GM18511 (cell line): ENCODE measurements around the gene ARHGAP15.
"Not testable (repeated sequence)": the region's sequence is repeated elsewhere in the genome, so short reads cannot be mapped to it uniquely, and the experiment has no call there.

ENCODE experiments used
- ATAC-seq: cut with Tn5 transposase; IDR thresholded peaks from one replicate; pipeline ENCODE4 v1.9.1; 2021; ENCODE audit warnings: mild to moderate bottlenecking, moderate library complexity; ENCODE audit not compliant: unreplicated experiment

Gene ARHGAP15

DNA sequence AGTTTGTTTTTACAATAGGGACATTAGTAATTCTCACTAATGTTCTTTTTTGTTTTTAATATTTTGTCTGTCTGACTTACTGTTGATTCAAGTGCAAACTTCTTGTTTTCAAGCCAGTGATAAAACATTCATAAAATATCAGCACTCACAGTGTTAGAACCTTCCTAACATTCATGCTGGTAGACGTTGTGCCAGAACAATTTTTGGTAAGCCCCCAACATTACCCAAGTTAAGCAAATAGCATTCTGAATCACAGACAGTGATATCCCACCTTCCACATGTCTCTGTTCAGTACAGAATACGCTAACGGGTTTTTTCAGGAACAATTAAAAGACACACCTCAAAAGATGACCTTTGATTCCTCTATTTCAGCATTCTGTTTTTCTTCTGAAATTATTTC lies 390.3 kb downstream of the ARHGAP15 start:
- ATAC-seq: no peak

DNA sequence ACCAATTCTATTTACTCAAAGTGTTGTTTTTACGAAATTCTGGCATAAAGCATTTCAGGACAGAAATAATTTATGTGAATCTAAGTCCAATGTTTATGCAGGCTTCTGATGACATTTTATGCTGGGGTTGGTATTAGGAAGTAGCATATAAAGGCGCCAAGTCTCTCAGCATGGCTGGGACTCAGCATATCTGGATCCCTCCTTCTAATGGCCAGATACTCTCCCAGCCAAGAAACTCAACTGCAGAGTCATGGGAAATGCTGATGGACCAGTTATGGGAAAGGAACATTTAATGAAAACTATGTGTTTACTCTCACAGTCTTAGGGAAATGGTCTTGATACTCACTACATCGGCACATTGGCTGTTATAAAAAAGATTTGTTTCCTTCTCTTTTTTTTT lies 392.2 kb downstream of the ARHGAP15 start:
- ATAC-seq: no peak

DNA sequence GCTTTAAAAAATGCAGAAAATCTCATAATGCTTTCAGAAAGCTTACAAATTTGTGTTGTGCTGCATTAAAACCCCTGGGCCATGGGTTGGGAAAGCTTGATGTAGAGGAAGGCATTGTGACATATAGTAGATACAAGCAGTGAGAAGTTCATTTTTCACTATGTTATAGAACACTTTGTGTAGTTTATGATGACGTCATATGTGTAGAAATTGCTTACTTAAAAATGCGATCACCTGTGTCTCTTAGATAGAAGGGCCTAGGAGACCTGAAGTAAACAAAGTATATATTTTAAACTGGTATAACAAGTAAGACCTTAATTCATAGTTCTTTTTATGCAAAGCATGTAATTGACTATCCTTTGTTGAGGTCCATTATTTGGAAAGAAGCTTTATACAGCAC lies 393.5 kb downstream of the ARHGAP15 start:
- ATAC-seq: no peak

DNA sequence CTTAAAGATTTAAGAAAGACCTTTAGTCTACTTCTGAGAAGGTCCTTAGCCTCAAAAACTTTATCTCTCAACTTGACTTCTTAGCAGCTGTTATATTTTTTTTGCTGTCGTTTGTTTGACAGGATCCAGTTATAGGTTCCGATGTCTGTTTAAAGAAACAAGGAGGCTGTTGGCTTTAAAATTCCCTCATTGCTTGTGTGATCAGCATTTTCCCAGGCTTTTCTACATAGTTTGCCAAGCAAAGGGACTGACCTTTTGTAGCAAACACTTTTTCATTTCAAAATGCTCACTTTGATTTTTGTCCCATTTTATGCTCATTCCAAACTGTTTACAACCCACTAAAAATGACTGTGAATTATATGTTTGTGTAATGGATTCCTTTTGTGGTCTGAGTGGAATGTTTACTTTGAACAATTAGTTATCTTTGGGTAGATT lies 394.9 kb downstream of the ARHGAP15 start:
- no peak for ATAC-seq

DNA sequence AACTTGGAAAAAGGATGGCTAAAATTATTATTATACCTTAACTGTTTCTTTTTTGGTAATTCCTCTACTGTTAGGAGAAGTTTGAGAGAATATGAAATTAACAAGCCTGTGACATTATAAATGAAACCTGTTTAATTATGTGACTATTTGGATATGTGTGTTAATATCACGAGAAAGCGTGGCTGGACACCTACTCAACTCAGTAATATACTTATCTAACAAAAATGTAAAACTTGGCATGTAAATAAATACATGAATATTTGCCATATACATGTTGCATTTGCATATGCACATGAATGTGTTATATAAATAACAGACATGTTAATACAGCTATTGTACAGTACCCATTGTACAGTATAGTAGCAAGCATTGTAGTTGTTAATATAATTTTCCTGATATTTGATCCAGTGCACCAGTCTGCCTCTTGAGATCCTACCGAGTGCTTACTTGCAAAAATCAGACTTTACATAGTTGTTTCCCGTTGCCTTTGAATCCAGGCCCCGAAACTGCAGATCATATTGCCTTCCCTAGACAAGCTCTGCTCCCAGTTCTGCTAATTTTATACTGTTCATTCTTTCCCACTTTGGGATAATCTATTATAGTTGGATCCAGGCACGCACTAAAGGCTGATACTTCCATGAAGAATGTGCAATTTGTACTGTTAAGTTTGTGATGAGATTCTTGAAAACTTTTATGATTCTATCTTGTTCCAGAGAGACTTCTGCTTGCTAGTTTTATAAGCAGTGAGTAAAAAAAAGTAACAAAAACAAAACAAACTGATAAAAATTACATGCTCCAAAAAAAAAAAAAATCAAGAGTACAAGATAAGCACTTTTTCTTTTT lies 395.6 kb downstream of the ARHGAP15 start:
- no peak for ATAC-seq

DNA sequence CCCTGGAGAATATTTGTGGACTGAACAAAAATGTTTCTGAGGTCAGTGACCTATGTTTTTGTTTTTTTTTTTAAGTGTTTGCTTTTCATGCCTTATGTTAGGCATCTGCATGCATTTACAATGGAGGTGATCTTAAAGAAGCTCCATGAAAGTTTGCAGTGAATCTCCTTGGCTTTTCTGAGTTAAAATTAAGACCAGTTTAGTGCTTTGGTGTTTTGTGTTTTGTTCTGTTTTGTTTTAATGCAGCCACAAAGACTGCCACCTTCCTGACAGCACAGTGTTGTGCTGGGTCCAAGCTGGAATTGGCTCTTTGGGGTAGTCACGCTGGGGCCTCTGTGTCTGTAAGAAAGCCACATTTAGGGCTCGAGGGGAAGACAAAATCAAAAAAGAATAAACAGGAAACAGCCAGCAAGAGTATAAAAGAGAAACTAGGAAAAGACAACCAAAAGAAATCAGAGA lies 396.2 kb downstream of the ARHGAP15 start:
- ATAC-seq: no peak

DNA sequence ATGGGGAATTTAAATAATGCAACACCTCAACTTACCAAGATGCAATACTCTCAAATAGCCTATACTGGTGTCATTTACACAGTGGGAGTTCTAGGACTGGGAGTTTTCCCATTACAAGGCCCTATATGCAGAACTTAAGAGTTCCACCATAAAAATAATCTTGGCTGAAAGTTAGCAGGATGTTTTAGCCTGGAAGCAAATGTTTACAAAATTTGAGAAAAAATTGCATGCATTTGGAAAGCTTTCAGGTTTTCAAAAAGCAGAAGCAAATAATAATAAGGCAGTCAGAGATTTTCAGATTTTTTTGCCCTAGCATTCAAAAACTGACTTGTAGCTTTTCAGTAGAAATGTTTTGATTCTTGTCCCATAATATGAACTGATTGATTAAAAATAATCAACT lies 397.3 kb downstream of the ARHGAP15 start:
- ATAC-seq: no peak

DNA sequence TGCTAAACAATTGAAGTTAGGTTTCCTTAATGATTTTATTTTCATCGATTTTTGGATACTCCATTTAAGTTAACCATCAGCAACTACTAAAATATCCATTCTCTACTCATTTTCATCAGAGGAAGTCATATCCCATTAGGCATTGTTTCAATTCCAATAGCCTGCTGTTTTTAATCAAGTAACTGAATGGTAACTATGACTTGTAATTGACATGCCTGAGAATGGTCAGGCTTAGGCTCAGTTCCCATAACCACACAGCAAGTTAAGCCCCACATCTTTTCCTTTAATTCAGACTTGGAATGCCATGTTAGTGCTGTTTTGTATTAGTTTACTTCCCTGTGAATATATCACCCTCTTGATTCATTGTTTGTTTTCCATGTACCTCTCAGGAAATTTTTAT lies 398.8 kb downstream of the ARHGAP15 start:
- no peak for ATAC-seq

DNA sequence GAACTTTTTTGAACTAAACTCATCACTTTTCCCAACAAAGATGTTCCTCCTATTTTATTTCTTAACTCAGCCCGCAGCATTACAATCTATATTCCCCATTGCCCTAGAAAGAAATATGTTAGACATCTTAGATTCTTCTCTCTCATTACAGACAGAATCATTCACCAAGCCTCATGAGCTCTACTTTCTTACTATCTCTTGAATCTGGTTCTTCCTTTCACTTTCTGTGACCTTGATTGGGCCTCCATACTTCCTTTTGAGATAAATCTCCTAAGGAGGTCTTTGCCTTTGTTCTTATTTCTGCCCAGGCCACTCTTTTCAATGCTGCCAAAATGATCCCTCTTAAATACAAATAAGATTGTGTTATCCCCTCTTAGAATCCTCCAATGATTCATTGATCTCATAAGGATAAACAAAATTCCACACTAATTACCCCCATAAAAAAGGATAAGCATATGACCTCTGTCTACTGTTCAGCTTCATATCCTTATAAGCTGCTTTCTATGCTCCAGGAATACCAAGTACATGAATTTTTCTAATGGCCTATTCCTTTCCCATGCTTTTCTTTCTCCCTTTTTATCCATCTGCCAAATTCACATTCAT lies 400.0 kb downstream of the ARHGAP15 start:
- peak; percentile 69 for ATAC-seq

DNA sequence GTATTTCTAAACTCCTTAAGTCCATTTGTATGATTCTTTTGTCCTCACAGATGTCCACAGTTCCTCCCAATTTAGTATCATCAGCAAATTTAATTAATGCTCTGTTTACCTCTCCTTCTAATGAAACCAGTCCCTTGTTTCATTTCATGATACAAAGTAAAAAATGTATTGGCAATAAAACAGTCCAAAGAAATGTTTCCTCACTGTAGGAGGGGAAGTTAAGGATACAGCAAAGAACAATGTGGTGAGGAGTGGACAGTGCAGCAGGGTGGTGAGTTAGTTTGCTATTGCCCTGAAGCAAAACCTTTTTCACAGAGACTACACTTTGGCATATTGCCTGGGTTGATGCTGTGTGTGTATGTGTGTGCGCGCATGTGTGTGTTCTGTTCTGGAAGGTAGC lies 401.5 kb downstream of the ARHGAP15 start:
- ATAC-seq: no peak

DNA sequence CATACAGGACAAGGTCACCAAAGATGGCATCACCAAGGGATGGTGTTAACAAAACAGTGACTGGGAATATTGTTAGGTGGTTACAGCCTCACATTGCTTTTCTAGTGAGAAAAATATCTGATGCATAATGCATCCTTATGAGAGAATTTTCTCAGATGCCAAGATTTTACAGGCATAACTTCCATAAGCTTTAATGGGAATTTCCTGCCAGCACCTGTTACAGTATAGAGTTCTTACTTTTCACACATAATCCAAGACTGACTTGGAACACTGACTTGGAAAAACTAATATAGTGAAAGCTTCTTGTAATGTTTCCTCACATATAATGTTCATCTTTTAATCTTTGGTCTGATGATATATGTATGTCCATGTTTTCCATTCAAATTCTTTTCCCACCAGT lies 402.8 kb downstream of the ARHGAP15 start:
- ATAC-seq: no peak

DNA sequence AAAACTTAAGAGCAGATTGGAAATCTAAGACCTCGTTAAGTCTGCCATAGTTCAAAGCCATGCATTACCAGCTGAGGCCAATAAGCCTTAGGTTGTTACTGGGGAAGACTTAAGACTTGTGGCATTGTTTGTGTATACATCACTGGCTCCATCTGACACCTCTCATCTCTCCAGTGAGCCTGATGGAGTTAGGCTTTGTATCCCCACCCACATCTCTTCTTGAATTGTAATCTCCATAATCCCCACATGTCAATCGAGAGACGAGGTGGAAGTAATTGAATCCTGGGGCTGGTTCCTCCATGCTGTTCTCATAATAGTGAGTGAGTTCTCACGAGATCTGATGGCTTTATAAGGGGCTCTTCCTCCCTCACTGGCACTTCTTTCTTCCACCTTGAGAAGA lies 404.6 kb downstream of the ARHGAP15 start:
- no peak for ATAC-seq

DNA sequence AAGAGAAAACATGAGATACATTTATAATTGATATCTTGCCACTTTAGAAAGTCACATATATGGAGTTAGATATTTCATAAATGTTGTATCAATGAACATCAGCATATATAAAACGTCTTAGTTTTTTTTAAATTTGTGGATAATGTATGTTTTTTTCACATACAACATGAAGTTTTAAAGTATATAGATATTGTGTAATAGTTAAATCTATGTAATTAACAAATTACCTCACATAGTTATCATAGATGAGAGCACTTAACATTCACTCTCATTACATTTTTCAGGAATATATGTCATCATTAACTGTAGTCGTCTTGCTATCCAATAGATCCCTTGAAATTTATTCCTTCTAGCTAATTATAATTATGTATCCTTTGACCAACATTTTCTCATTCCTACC lies 406.6 kb downstream of the ARHGAP15 start:
- no peak for ATAC-seq

DNA sequence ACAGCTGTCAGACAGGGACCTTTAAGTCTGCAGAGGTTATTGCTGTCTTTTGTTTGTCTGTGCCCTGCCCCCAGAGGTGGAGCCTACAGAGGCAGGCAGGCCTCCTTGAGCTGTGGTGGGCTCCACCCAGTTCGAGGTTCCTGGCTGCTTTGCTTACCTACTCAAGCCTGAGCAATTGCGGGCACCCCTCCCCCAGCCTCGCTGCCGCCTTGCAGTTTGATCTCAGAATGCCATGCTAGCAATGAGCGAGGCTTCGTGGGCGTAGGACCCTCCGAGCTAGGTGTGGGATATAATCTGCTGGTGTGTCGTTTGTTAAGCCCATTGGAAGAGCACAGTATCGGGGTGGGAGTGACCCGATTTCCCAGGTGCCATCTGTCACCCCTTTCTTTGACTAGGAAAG lies 412.7 kb downstream of the ARHGAP15 start:
- not testable (repeated sequence) for ATAC-seq

DNA sequence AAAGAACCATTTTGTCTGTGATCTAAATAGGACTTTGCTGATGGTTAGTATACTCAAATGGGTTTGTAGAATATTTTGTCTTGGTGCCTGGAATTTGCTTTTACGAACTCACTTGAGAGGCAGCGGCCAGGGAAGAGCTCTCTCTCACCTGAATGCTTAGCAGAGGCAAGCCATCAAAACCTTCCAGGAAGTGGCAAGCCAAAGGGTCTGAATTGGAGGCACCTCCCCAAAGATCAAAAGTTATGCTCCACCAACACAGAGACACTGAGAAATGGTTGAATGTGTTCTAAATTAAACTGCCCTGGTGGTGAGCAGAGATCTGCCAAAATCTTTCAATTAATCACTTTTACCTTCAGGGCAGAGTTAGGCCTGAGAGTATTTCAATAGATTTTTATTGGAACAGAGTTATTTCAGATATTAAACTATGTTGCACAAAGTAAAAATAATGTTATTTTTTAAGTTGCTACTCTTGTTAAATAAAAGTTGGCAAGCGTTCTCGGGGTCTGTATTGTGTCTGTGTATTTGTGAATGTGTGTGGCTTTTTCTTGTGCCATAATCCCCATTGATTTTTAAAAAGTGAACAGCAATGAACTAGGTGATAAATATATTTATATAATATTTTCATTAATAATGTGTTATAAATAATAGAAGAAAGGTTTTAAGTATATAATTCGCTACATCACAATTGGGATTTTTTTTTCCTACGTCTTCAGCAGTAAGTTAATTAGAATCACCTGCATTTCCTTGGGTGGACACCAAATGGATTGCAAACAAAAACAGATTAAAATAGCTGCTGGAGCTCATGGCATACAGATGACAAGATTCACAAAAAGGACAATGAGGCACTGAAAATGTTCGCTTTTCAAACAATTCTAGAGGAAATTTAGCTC lies 416.1 kb downstream of the ARHGAP15 start:
- no peak for ATAC-seq

DNA sequence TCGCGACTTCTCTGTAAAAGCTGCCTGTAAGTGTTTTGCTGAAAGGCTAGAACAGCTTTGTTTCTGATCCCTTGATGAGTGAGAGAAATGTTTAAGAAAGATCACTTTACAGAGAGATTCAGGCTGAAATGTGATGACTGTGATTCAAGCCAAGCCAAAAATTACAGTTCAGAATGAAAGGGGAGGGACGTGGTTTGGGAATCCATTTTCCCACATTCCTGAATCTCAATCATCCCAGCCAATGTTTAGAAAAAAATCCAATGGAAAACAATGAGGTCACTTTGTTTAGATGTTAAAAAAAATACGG lies 416.7 kb downstream of the ARHGAP15 start:
- no peak for ATAC-seq

DNA sequence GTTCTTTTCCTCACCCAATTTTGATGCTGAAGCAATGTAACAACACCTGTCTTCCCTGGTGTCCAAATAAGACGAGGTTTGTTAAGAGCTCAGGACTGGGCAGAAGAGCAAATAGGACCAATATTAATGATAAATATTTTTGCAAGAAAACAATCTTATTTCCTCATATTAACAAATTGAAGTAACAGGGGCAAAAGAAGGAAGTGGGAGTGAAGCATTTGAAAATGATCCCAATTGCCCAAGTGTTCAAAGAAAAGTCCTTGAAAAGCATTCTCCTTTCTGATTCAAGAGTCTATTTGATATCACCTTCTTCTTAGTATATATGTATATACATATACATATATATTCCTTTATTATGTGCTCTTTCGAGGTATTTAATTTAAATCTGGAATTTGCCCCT lies 418.8 kb downstream of the ARHGAP15 start:
- no peak for ATAC-seq

DNA sequence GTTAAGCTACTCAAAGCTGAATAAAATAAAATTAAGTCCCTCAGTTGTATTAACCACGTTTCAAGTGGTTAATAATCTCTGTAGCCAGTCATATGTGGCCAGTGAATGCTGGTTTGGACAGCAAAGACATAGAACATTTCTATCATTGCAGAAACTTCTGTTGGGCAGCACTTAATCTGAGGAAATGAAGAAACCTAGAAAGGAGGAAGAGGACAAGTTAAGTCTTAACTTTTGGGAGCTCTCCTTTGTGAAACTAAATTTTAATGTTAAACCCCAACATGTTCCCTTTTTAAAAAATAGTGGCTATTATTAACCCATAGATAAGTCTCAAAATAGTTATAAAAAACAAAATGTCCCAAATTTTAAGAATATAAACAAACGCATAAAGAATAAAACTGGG lies 421.3 kb downstream of the ARHGAP15 start:
- ATAC-seq: no peak

DNA sequence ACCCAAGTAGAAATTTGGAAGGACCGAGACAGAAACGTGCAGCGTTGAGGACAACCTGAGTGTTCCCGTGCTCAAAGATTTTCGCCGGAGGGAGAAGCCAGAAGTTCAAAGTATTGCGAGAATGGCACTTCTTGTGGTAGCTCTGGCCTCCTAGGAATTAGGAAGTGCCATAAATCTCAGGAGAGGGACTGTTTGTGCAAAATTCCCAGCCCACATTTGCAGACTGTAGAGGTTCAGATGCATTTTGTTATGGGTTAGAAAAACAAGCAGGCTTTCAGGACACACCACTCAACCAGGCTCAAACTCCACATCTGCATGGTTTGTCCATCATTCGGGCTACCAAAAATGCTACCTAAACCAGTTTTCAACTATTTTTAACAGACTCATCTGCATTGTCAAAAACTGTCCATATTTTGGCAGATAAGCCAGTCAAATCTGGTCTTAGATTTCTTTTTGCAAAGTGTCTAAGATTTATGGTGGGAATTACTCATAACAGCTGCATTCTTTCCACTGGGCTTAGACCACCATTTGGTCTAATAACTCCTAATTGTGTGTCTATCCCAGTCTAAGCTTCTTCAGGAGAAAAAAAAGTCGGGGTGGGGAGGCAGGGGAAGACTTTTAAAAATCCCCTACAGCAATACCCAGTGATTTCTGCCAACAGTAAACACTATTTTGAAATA lies 422.9 kb downstream of the ARHGAP15 start:
- no peak for ATAC-seq

DNA sequence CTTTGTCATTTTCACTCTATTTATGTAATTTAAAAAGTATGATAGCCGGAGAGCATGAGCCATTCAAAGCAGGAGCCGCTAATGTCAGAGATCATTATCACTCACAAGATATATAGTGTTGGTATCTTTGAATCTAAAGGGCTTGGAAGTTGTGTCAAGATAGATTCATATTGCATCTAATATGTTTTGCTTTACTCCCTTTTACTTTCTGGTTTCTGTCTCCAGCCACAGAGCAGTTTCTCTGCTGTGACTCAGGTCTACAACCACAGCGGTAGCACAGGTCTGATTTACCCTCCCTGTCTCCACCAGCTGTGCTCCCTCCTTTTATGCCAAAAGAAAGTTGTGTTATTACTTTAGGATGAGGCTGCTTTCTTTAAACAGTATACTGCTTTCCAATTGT lies 424.0 kb downstream of the ARHGAP15 start:
- peak; percentile 68 for ATAC-seq

DNA sequence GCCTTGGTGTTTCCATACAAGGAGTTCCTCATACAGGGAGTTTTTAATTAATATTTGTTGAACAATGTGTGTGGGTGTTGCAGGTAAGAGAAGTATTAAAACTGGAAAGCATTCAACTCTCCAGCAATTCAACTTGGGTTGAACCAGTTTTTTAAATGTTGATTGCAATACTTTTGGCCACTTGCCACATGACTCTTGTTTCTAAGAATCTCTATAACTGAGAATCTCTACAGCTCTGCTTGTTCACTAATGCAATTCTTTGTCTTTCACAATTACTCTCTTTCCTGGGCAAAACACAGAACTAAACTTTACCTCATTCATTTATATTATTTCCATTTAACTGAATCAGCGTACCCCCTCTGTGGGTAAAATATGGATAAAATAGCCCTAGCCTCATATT lies 429.4 kb downstream of the ARHGAP15 start:
- no peak for ATAC-seq
